Glutamatergic neuron (in vitro differentiated cells): Measurements from ENCODE around the gene TGM1. TPM values are rescaled to one million over a fixed set of nuclear protein-coding genes. Genes with fewer than 3 reads are reported as not detected.

ENCODE experiments used
- DNase-seq: peaks from one replicate; pipeline ENCODE4 v3.0.0; 2022
- H3K27ac Mint-ChIP-seq: one replicate; pipeline ENCODE4 v1.8.0; 2020; ENCODE audit warnings: mild to moderate bottlenecking, mixed read lengths, inconsistent platforms; ENCODE audit not compliant: unreplicated experiment
- H3K27me3 Mint-ChIP-seq: one replicate; pipeline ENCODE4 v1.8.0; 2020; ENCODE audit warnings: mild to moderate bottlenecking, moderate library complexity, mixed read lengths, inconsistent platforms; ENCODE audit not compliant: unreplicated experiment
- H3K36me3 Mint-ChIP-seq: one replicate; pipeline ENCODE4 v1.8.0; 2020; ENCODE audit warnings: mild to moderate bottlenecking, mixed read lengths, inconsistent platforms; ENCODE audit not compliant: unreplicated experiment
- H3K4me1 Mint-ChIP-seq: one replicate; pipeline ENCODE4 v1.8.0; 2020; ENCODE audit warnings: mild to moderate bottlenecking, low read depth, mixed read lengths, inconsistent platforms; ENCODE audit not compliant: unreplicated experiment
- H3K4me3 Mint-ChIP-seq: one replicate; pipeline ENCODE4 v1.8.0; 2020; ENCODE audit warnings: mild to moderate bottlenecking, mixed read lengths, inconsistent platforms; ENCODE audit not compliant: unreplicated experiment
- H3K9me3 Mint-ChIP-seq: one replicate; pipeline ENCODE4 v1.8.0; 2020; ENCODE audit warnings: mild to moderate bottlenecking, moderate library complexity, mixed read lengths, inconsistent platforms; ENCODE audit not compliant: unreplicated experiment
- total RNA-seq: library from RNA; stranded (reverse); fragmentation: NEBNext Ultra II Directional; extraction: Animal tissue kit (Norgen Biotek cat#: 25700); gene quantifications from one replicate; pipeline ENCODE4 v1.2.1, GENCODE V29; 2021; ENCODE audit not compliant: unreplicated experiment
- TF ChIP-seq, protein P1 (sequence below): fragments of 200-600 bp; sonication (generic); IDR thresholded peaks from one replicate; pipeline ENCODE4 v1.5.0; 2021; ENCODE audit not compliant: partially characterized antibody, unreplicated experiment

The TGM1 gene
- total RNA-seq, 1 donor from 2014 or later, result 4.2 TPM

DNA sequence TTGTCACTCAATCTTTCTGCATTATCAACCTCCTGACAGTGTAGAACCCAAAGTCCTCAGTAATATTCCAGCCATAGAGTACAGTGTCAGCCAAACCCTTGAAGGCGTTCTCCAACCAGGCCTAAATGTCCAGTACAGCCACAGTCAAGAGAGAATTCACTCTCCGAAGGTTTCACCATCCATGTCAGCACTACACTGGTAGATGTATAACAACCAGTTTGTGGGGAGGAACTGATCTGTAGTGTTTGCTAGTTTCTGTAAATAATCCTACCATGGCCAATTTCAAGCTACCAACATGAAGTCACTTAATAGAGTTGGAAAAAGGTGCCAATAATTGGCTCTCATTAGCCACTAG lies 46.7 kb downstream of the TGM1 start:
- peaks cover 12% of the 10 kb centered on the region for H3K27me3 Mint-ChIP-seq

DNA sequence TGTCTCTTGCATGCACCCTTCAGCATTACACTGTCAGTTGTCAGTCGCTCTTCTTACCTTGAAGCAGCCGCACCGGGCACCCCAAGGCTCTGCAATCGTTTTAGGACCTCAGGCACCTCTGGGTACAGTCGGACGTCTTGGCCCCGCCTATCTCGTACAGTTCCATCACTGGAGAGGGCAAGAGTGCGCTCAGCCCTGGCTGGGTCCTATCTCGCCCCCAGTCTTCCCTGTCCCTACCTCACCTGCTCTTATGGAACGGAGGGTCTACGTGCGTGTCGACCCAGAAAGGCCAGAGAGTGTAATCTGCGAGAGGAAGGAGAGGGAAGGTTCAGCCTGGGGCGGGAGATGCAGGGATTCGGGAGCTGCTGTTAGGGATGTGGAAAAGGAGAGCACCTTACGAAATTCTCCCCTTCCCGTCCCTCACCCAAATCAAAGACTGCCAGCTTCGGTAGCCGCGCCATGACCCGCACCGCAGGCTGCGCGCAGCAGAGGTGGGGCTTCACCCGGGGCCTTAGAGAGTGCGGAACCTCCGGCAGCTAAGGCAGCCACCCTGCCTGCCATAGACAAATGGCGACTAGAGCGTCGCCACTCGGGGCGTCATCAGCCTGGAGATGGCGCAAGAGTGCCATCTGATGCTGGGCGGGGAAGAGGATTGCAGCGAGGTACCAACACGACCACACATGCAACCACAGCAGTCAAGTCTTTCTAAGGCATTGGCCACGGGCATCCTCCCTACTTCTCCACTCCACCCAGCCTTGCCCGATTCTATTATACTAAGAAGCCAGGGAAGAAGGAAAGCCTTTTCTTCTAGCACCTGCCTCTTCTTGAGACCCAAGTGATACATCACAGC lies 47.3 kb downstream of the TGM1 start, which contains the start of gene MDP1:
Gene MDP1, minus strand, starts transcription at position 572 of the 850 bp plus-strand sequence. Its CDS starts 111 bp downstream, at position 461.
- H3K4me3 Mint-ChIP-seq, result peak within 1 kb of the TSS; percentile 96
- peaks cover 10% of the 10 kb centered on the region for H3K4me1 Mint-ChIP-seq
- H3K9me3 Mint-ChIP-seq, result peaks cover 6% of the 10 kb centered on the region
- no peaks in the 10 kb centered on the region for H3K36me3 Mint-ChIP-seq
- peaks cover 12% of the 10 kb centered on the region for H3K27me3 Mint-ChIP-seq
- peak; percentile 87 for DNase-seq
- TF ChIP-seq, protein P1, sequence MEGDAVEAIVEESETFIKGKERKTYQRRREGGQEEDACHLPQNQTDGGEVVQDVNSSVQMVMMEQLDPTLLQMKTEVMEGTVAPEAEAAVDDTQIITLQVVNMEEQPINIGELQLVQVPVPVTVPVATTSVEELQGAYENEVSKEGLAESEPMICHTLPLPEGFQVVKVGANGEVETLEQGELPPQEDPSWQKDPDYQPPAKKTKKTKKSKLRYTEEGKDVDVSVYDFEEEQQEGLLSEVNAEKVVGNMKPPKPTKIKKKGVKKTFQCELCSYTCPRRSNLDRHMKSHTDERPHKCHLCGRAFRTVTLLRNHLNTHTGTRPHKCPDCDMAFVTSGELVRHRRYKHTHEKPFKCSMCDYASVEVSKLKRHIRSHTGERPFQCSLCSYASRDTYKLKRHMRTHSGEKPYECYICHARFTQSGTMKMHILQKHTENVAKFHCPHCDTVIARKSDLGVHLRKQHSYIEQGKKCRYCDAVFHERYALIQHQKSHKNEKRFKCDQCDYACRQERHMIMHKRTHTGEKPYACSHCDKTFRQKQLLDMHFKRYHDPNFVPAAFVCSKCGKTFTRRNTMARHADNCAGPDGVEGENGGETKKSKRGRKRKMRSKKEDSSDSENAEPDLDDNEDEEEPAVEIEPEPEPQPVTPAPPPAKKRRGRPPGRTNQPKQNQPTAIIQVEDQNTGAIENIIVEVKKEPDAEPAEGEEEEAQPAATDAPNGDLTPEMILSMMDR, result peak; percentile 22
- peak within 1 kb of the TSS; percentile 97 for H3K27ac Mint-ChIP-seq

More for the DNA sequence above, 46.7 kb downstream of the TGM1 start:
- H3K27ac Mint-ChIP-seq, result peak overlapping the region; percentile 97
- TF ChIP-seq, protein P1, result no peak
- H3K4me1 Mint-ChIP-seq, result peaks cover 10% of the 10 kb centered on the region
- no peak for DNase-seq
- H3K9me3 Mint-ChIP-seq, result peaks cover 6% of the 10 kb centered on the region
- H3K4me3 Mint-ChIP-seq, result peak overlapping the region; percentile 96
- no peaks in the 10 kb centered on the region for H3K36me3 Mint-ChIP-seq

DNA sequence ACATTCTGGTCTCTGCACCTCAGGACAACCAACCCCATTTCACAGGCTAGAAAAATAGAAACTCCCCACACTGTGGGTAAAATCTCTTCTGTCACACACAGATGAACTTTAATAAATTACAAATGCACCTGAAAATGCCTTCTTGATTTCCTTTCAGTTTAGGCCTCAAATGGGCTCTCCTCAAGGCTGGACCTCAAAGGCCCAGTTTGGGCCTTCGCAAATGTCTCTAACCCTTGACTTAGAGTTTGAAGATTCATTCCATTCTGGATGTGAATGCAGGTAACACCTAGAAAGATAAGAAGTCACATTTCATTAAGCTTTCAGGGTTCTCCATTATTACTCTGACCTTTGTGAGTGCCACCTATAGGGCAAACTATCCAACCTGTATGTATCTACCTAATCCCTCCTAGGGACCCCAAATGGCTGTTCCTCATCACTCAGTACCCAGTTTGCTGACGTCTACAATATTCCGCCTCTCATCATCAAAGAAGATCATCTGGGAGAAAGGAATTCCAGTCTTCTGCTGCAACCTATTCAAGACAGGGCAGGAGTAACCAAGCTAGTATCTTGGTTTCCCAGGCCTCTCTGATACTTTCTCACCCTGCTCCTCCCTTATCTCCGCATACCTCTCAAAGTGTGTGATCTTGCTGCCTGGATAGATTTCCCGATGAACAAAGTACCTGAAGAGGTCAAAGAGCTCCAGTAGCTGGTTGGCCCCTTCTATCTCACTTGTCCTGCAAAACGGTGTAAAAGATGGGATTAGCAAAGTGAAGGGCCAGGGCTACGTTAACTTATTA lies 48.9 kb downstream of the TGM1 start:
- Mint-ChIP-seq H3K4me1 (peaks cover 10% of the 10 kb centered on the region), H3K27ac (peak overlapping the region; percentile 95), H3K9me3 (peaks cover 10% of the 10 kb centered on the region), H3K36me3 (no peaks in the 10 kb centered on the region), H3K4me3 (peak overlapping the region; percentile 91), H3K27me3 (peaks cover 17% of the 10 kb centered on the region)
- TF ChIP-seq, protein P1, result no peak
- no peak for DNase-seq

DNA sequence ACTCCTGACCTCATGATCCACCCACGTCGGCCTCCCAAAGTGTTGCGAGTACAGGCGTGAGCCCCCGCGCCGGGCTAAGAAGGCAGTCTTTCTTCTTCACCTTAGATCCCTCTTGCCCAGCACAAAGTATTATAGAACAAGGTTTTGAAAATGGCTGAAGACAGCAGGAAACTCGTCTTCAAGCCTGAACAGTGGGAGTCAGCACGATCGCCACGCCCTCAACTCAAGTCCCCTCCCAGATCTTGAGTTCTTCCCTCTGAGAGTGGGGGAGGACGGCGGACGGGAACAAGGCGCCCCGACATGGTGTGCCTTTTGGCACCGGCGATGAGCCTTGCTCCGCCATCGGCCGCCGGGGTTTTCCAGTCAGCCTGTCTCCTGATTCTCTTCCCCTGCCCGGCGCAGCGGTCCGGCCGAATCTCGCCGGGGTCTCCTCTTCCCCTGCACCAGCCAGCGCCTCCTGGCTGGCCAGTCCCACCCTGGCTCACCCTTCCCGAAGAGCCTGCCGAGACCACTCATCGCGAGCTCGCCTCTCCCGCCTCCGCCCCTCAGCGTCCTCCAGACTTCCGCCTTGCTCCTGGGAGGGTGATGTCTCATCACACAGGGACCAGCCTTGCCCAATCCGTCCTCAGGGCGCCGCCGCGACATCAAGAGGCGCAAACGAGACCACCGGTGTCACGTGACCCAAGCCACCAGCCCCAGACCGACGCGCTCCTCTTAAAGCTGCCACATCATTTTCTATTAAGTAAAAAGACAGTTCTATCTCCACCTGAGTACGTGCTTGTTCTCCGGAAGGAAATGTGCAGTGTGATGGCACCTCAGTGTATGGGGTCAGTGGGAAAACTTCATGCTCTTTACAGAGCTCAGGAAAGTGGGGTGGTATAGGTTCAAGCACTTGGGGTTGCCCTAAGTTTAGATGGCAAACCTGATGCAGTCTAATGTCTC lies 49.8 kb downstream of the TGM1 start, which contains the start of gene CHMP4A:
Gene CHMP4A, minus strand, starts transcription at position 565 of the 942 bp plus-strand sequence. Its CDS starts 49 bp downstream, at position 516.
- TF ChIP-seq, protein P1, result no peak
- H3K4me1 Mint-ChIP-seq, result peaks cover 10% of the 10 kb centered on the region
- peaks cover 12% of the 10 kb centered on the region for H3K9me3 Mint-ChIP-seq
- peaks cover 19% of the 10 kb centered on the region for H3K27me3 Mint-ChIP-seq
- no peaks in the 10 kb centered on the region for H3K36me3 Mint-ChIP-seq
- H3K4me3 Mint-ChIP-seq, result peak within 1 kb of the TSS; percentile 91
- peak; percentile 98 for DNase-seq
- H3K27ac Mint-ChIP-seq, result peak within 1 kb of the TSS; percentile 95
